ENCODE data around the gene CHD9.

DNA sequence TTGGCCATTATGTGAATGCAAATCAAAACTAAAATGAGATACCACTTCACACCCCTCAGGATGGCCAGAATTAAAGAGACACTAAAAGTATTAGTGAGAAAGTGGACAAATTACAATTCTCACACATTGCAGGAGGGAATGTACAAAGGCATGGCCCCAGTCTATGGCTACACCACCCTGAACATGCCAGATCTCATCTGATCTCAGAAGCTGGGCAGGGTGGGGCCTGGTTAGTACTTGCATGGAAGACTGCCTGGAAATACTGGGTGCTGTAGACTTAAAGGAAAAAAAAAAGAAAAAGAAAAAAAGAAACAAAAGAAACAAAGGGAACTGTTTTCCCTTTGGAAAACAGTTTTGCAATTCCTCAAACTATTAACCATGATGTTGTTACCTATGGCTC, 282.5 kb downstream of the CHD9 start:
- TF ChIP-seq EZH2 (IDR thresholded peaks at IDR 0.05; ENCODE audit: borderline replicate concordance, low read length), result no peak
- TF ChIP-seq, protein P1, sequence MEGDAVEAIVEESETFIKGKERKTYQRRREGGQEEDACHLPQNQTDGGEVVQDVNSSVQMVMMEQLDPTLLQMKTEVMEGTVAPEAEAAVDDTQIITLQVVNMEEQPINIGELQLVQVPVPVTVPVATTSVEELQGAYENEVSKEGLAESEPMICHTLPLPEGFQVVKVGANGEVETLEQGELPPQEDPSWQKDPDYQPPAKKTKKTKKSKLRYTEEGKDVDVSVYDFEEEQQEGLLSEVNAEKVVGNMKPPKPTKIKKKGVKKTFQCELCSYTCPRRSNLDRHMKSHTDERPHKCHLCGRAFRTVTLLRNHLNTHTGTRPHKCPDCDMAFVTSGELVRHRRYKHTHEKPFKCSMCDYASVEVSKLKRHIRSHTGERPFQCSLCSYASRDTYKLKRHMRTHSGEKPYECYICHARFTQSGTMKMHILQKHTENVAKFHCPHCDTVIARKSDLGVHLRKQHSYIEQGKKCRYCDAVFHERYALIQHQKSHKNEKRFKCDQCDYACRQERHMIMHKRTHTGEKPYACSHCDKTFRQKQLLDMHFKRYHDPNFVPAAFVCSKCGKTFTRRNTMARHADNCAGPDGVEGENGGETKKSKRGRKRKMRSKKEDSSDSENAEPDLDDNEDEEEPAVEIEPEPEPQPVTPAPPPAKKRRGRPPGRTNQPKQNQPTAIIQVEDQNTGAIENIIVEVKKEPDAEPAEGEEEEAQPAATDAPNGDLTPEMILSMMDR (IDR thresholded peaks at IDR 0.05; ENCODE audit: low read length), result no peak

All from OCI-LY1 (cell line).